RWPE1 (cell line): ENCODE results near the gene ROPN1B.

Experiments
- CTCF ChIA-PET: fragments of 350-600 bp; sonication (Branson Sonifier 250); formaldehyde crosslinking; extraction: SDS; loops from one replicate; lab custom pipeline; 2021; lab: Yijun Ruan, JAX
- POLR2A ChIA-PET: fragments of 400-600 bp; formaldehyde crosslinking; extraction: SDS; loops from one replicate; lab custom pipeline; 2020; ENCODE audit warnings: antibody characterized with exemption; ENCODE audit not compliant: low non-redundant PET; lab: Yijun Ruan, JAX
- DNase-seq: peaks from one replicate; pipeline ENCODE4 v3.0.0; 2012; ENCODE audit warnings: low spot score
- H3K27ac ChIP-seq: fragments of 450-650 bp; 2 replicates; pipeline ENCODE4 v1.5.1; 2017
- TF ChIP-seq, protein P1 (sequence below): fragments of 450-650 bp; conservative IDR thresholded peaks from 2 replicates; pipeline ENCODE4 v1.5.1; 2017; ENCODE audit warnings: low read depth, mild to moderate bottlenecking

Gene ROPN1B

GRCh38 chr3:126003447-126004190 lies 34.6 kb downstream of the ROPN1B start:
- CTCF ChIA-PET = no interaction called here
- TF ChIP-seq, protein P1, sequence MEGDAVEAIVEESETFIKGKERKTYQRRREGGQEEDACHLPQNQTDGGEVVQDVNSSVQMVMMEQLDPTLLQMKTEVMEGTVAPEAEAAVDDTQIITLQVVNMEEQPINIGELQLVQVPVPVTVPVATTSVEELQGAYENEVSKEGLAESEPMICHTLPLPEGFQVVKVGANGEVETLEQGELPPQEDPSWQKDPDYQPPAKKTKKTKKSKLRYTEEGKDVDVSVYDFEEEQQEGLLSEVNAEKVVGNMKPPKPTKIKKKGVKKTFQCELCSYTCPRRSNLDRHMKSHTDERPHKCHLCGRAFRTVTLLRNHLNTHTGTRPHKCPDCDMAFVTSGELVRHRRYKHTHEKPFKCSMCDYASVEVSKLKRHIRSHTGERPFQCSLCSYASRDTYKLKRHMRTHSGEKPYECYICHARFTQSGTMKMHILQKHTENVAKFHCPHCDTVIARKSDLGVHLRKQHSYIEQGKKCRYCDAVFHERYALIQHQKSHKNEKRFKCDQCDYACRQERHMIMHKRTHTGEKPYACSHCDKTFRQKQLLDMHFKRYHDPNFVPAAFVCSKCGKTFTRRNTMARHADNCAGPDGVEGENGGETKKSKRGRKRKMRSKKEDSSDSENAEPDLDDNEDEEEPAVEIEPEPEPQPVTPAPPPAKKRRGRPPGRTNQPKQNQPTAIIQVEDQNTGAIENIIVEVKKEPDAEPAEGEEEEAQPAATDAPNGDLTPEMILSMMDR = no peak
- POLR2A ChIA-PET = no interaction called here
- DNase-seq = no peak
- no peak overlapping the region for H3K27ac ChIP-seq

- DNase-seq = no peak
- no peak overlapping the region for H3K27ac ChIP-seq
- TF ChIP-seq, protein P1 = no peak
- CTCF ChIA-PET = no interaction called here
- POLR2A ChIA-PET = no interaction called here
These were observed 35.2 kb downstream of the ROPN1B start for GRCh38 chr3:126004217-126004616.

GRCh38 chr3:126004692-126005091 lies 35.7 kb downstream of the ROPN1B start:
- DNase-seq = no peak
- H3K27ac ChIP-seq = no peak overlapping the region
- TF ChIP-seq, protein P1 = no peak
- ChIA-PET POLR2A (no interaction called here), CTCF (no interaction called here)

- peak overlapping the region; percentile 66; the same call in 1 of the 2 replicates for H3K27ac ChIP-seq
- ChIA-PET POLR2A (no interaction called here), CTCF (no interaction called here)
- peak; percentile 38 for DNase-seq
- TF ChIP-seq, protein P1 = no peak
These were observed 37.0 kb downstream of the ROPN1B start for GRCh38 chr3:126005951-126006350.

DNA sequence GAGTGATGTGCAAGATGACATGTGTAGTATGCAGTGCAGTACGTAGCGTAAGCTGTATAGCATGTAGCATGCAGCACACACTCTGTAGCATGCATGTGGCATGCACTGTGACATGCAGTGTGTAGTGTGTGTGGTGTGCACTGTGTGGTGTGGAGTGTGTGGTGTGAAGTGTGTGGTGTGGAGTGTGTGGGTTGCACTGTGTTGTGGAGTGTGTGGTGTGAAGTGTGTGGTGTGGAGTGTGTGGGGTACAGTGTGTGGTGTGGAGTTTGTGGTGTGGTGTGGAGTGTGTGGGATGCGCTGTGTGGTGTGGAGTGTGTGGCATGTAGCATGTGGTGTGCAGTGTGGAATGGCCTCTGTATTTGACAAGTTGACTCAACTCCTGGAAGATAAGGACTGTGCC lies 39.2 kb downstream of the ROPN1B start:
- ChIA-PET CTCF (no interaction called here), POLR2A (no interaction called here)
- TF ChIP-seq, protein P1 = no peak
- DNase-seq = no peak
- H3K27ac ChIP-seq = no peak overlapping the region

GRCh38 chr3:126009181-126009580 lies 40.2 kb downstream of the ROPN1B start:
- TF ChIP-seq, protein P1 = no peak
- ChIA-PET POLR2A (no interaction called here), CTCF (no interaction called here)
- DNase-seq = no peak
- no peak overlapping the region for H3K27ac ChIP-seq
